Measurements from ENCODE around the gene SPX. TPM values are rescaled to one million over a fixed set of nuclear protein-coding genes. Genes with fewer than 3 reads are reported as not detected.

The SPX gene
- total RNA-seq, 2 experiments from 2014 or later: 0.88 to 1.1 TPM

- Mint-ChIP-seq H3K4me1 (peaks cover 3% of the 10 kb centered on the region), H3K9me3 (no peaks in the 10 kb centered on the region), H3K4me3 (no peak overlapping the region), H3K27ac (no peak overlapping the region), H3K36me3 (ENCODE audit: low read depth) (no peaks in the 10 kb centered on the region), H3K27me3 (no peaks in the 10 kb centered on the region)
- ChIA-PET POLR2A (no interaction called here), CTCF (interaction anchor here (0.7 kb wide), 1 partner anchor 54 kb away, joined by 3 read pairs; no protein-coding TSS in a partner anchor)
- DNase-seq: no peak
These were observed 40.9 kb downstream of the SPX start for GRCh38 chr12:21566907-21567394.

- ChIA-PET CTCF (no interaction called here), POLR2A (no interaction called here)
- H3K27me3 Mint-ChIP-seq: no peaks in the 10 kb centered on the region
- no peaks in the 10 kb centered on the region for H3K4me1 Mint-ChIP-seq
- H3K4me3 Mint-ChIP-seq: no peak overlapping the region
- H3K9me3 Mint-ChIP-seq: no peaks in the 10 kb centered on the region
- H3K27ac Mint-ChIP-seq: no peak overlapping the region
- H3K36me3 Mint-ChIP-seq (ENCODE audit: low read depth): no peaks in the 10 kb centered on the region
- no peak for DNase-seq
These were observed 42.0 kb downstream of the SPX start for GRCh38 chr12:21568115-21568514.

GRCh38 chr12:21571046-21571445, 45.0 kb downstream of the SPX start:
- POLR2A ChIA-PET: no interaction called here
- Mint-ChIP-seq H3K4me3 (no peak overlapping the region), H3K36me3 (ENCODE audit: low read depth) (no peaks in the 10 kb centered on the region), H3K4me1 (no peaks in the 10 kb centered on the region), H3K27ac (no peak overlapping the region), H3K9me3 (no peaks in the 10 kb centered on the region), H3K27me3 (no peaks in the 10 kb centered on the region)
- CTCF ChIA-PET: no interaction called here
- no peak for DNase-seq

GRCh38 chr12:21573733-21574358, 47.8 kb downstream of the SPX start:
- Mint-ChIP-seq H3K4me1 (no peaks in the 10 kb centered on the region), H3K4me3 (no peak overlapping the region), H3K36me3 (ENCODE audit: low read depth) (no peaks in the 10 kb centered on the region), H3K27ac (no peak overlapping the region), H3K9me3 (no peaks in the 10 kb centered on the region), H3K27me3 (peaks cover under 1% of the 10 kb centered on the region)
- ChIA-PET POLR2A (no interaction called here), CTCF (interaction anchor here (1.2 kb wide), 1 partner anchor 14 kb away, joined by 3 read pairs; no protein-coding TSS in a partner anchor)
- no peak for DNase-seq

- Mint-ChIP-seq H3K27me3 (peaks cover 2% of the 10 kb centered on the region), H3K4me1 (no peaks in the 10 kb centered on the region), H3K9me3 (no peaks in the 10 kb centered on the region), H3K4me3 (no peak overlapping the region), H3K36me3 (ENCODE audit: low read depth) (no peaks in the 10 kb centered on the region), H3K27ac (no peak overlapping the region)
- POLR2A ChIA-PET: no interaction called here
- CTCF ChIA-PET: interaction anchor here (1.0 kb wide), 1 partner anchor 103 kb away, joined by 3 read pairs; no protein-coding TSS in a partner anchor
- DNase-seq: no peak
These were observed 50.3 kb downstream of the SPX start for GRCh38 chr12:21576431-21576830.

GRCh38 chr12:21577516-21577915, 51.4 kb downstream of the SPX start:
- DNase-seq: no peak
- no peak overlapping the region for H3K27ac Mint-ChIP-seq
- ChIA-PET CTCF (no interaction called here), POLR2A (no interaction called here)
- H3K27me3 Mint-ChIP-seq: peaks cover 2% of the 10 kb centered on the region
- no peaks in the 10 kb centered on the region for H3K4me1 Mint-ChIP-seq
- H3K4me3 Mint-ChIP-seq: no peak overlapping the region
- H3K9me3 Mint-ChIP-seq: no peaks in the 10 kb centered on the region
- H3K36me3 Mint-ChIP-seq (ENCODE audit: low read depth): no peaks in the 10 kb centered on the region

- ChIA-PET POLR2A (no interaction called here), CTCF (no interaction called here)
- H3K4me3 Mint-ChIP-seq: no peak overlapping the region
- H3K4me1 Mint-ChIP-seq: no peaks in the 10 kb centered on the region
- DNase-seq: no peak
- peaks cover 2% of the 10 kb centered on the region for H3K27me3 Mint-ChIP-seq
- H3K36me3 Mint-ChIP-seq (ENCODE audit: low read depth): no peaks in the 10 kb centered on the region
- peaks cover 4% of the 10 kb centered on the region for H3K9me3 Mint-ChIP-seq
- H3K27ac Mint-ChIP-seq: no peak overlapping the region
These were observed 54.8 kb downstream of the SPX start for GRCh38 chr12:21580748-21581516.

Other genes with a start within 250 kb of the SPX start
- gene SLCO1A2, start 191.4 kb upstream of the SPX start, total RNA-seq: not detected
- not detected for gene IAPP, start 153.4 kb upstream of the SPX start, total RNA-seq
- 10 to 100 TPM; 32.8 to 35.8 TPM for gene PYROXD1, start 88.6 kb upstream of the SPX start, total RNA-seq
- 100 to 1,000 TPM in 1 of 2 experiments, 10 to 100 TPM in 1; 87.6 to 100 TPM for gene RECQL, start 24.7 kb upstream of the SPX start, total RNA-seq
- 10 to 100 TPM; 44.1 to 57.5 TPM for gene GOLT1B, start 24.5 kb upstream of the SPX start, total RNA-seq
- not detected for gene GYS2, start 78.6 kb downstream of the SPX start, total RNA-seq
- gene LDHB, start 131.5 kb downstream of the SPX start, total RNA-seq: 100 to 1,000 TPM; 955 to 985 TPM
- not detected for gene KCNJ8, start 248.4 kb downstream of the SPX start, total RNA-seq